ENCODE data around the gene ZNF141.
"Not testable (repeated sequence)": the region's sequence is repeated elsewhere in the genome, so short reads cannot be mapped to it uniquely, and the experiment has no call there.

Gene ZNF141

DNA sequence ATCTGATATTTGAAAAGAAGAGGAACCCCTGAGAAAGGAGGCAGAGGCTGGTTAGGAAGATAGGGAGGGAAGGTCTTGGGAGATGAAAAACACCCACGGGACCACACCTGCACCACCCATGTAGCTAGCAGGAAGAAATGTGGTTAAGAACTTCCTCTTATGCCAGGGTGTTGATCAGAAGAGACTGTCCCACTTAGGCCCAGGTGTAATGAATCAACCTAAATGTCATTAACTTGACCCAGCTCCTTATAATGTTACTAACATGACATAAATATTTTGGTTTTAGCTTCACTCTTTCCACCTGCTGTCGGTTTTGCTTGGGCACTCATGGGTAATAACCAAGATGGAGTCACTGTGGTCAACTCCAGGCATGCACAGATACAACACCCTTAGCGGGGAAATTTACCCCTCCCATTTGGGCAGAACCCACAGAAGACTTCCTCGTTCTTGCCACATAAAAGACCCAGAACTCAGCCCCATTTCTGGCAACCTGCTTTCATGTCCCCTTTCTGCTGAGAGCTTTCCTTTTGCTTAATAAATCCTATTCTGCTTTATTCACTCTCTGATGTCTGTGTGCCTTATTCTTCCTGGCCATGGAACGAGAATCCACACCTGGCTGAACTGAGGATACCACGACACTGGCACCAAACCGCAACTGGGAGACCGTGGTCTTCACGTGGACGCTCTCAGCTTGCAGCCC lies 46.8 kb downstream of the ZNF141 start:
- no peak for DNase-seq
- intact Hi-C loops (cut with DNase I), result no loop called here

DNA sequence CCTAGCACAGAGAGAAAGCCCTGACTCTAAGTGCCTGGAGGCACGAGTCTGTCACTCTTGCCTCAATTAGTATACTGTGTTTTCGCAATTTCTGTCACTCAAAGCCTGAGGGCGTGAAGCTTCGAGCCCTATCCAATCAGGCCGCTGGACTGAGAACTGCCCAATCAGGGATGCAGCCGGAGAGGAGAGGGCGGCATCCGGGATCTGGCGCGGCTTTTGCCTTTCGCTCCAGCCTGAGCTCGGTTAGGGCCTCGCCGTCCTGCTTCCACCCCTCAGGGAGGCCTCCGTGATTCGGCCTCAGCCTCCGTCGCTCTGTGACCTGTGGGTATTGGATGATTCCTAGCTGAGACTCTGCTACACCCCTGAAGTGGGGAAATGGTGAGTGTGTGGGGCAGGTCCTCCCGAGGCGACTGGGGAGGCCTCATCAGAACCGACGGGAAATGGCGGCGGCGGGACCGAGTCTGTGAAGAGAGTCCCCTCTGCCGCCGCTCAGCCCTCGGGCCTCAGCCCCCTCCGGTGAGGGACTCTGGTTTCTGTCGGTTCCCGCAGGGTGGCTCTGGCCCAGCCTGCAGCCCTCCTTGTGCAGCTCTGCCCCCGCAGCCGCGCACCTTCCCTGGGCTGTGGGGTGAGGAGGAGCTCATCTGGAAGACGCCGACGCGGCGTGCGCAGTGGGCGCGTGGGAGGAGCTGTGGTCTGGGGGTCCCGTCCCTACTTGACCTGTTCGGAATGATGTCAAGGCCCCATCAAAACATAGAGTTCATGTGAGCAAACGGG lies 48.5 kb downstream of the ZNF141 start:
- peak in 1 of 10 donors; percentile 58 for DNase-seq
- intact Hi-C loops (cut with DNase I), result no loop called here

DNA sequence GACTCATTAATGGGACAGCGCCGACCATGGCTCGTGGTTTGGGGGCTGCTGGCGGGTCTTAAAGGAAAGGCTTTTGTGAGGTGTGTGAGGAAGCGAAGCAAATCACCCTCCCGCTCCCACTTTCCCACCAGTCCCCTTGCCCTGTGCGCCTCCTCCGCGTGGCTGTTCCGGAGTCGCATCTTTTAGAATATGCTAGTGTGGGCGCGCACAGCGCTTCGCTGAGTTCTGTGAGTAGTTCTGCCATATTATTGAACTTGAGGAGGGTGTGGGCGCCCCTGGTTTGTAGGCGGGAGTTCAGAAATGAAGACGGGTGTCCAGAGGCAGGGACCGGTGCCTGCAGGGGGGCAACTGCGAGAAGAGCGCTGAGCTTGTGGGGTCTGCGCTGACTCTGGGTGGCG lies 49.1 kb downstream of the ZNF141 start:
- peak in 1 of 10 donors; percentile 75 for DNase-seq
- intact Hi-C loops (cut with DNase I), result no loop called here

DNA sequence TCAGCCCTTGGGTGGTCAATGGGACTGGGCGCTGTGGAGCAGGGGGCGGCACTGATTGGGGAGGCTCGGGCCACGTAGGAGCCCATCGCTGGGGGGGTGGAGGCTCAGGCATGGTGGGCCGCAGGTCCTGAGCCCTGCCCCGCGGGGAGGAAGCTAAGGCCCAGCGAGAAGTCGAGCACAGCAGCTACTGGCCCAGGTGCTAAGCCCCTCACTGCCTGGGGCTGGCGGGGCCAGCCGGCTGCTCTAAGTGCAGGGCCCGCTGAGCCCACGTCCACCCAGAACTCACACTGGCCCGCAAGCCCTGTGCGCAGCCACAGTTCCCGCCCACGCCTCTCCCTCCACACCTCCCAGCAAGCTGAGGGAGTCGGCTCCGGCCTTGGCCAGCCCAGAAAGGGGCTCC lies 66.4 kb downstream of the ZNF141 start:
- DNase-seq, result no peak
- intact Hi-C loops (cut with DNase I), result no loop called here

DNA sequence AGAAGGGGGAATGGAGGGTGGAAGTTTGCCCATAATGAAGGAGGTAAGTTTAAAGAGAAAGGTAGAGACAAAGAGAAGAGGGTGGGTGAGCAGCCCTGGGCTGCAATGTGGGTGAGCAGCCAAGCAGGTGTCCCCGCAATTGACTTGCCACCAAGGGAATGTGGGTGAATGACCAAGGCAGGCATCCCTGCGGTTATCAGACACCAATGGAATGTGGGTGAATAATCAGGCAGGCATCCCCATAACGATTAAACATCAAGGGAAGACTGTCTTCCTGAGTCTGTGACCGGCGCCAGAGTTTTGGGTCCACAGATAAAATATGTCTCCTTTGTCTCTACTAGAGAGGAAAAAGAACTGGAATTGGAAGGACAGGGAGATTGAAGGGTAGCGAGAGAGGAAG lies 70.7 kb downstream of the ZNF141 start:
- intact Hi-C loops (cut with DNase I); DNase-seq: not testable (repeated sequence)

DNA sequence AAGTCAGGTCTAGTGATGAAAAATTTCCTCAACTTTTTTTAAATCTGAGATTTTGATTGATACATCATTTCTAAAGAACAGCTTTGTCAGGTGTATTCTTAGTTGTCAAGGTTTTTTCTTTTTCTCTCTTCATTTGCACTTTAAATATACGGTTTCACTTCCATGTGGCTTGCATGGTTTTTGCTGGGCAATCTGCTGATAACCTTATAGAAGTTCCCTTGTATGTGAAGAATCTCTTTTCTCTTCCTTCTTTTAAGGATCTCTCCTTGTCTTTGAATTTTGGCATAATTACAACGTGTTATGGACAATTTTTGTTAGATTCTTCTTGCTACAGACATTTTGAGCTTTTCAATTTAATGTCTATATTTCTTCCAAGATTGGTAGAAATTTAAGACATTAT lies 85.0 kb downstream of the ZNF141 start:
- intact Hi-C loops (cut with DNase I), result no loop called here
- DNase-seq, result no peak
